ENCODE results near the gene LINGO3. TPM values are rescaled to one million over a fixed set of nuclear protein-coding genes. Genes with fewer than 3 reads are reported as not detected.

LINGO3 gene
- total RNA-seq, 1 donor from 2014 or later = not detected

DNA sequence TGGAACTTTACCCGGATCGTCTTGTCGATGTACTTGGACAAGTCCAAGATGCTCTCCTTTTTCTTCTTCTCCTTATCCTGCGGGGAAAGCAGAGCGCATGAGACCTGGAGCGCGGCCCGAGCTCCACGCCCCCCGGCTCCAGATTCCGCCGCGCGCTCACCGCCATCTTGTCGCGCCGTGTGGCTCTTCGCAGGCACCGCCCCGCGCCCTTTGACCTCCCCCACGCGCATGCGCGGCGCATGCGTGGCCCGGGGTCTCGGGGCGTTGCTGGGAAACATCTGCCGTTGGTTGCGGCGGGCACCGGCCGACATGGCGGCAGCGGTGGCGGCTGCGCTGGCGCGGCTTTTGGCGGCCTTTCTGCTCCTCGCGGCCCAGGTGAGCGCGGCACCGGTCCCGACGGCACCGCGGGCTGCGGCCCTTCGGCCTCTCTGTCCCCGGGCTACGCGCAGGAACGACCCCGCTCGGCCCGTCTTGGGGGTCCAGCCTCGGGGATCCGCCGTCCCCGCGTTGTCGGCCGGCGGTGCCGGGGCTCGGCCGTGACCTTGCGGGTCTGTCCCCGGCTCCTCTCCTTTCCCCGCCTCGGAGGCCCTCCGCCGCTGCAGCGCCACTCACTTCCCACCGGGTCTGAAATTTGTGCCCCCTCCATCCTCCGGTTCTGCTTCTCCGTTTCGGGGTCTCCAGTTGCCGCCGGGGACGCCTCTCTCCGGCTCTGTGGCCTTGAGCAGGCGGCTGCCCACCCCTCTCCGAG is 20.6 kb upstream of the LINGO3 start, which contains the start of the genes LSM7 and SPPL2B:
Gene LSM7, minus strand, starts transcription at position 186 of the 748 bp plus-strand sequence. Its CDS starts 20 bp downstream, at position 166.
Gene SPPL2B, plus strand, starts transcription at position 284 of the 748 bp plus-strand sequence. Its CDS starts 26 bp downstream, at position 310.
- peak; percentile 92 for DNase-seq (ENCODE audit: low spot score)

DNA sequence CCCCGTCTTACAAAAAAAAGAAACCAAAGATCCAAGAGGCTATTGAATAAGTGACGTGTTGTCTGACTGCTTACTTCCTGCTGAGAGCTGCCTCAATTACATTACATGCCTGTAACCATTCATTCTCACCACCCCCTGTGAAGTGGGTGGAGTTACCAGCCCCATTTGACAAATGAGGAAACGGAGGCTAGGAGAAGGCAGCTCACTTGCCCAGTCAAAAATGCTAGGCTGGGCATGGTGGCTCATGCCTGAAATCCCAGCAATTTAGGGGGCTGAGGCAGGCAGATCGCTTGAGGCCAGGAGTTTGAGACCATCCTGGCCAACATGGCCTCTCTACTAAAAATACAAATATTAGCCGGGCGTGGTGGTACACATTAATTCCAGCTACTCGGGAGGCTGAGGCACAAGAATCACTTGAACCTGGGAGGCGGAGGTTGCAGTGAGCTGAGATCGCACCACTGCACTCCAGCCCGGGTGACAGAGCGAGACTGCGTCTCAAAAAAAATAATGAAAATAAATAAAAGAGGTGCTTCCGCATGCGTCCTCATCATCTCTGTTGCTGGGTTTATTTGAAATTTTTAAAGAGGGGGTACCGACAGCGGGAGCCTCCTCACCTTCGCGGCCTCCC is 19.9 kb upstream of the LINGO3 start:
- no peak for DNase-seq (ENCODE audit: low spot score)

DNA sequence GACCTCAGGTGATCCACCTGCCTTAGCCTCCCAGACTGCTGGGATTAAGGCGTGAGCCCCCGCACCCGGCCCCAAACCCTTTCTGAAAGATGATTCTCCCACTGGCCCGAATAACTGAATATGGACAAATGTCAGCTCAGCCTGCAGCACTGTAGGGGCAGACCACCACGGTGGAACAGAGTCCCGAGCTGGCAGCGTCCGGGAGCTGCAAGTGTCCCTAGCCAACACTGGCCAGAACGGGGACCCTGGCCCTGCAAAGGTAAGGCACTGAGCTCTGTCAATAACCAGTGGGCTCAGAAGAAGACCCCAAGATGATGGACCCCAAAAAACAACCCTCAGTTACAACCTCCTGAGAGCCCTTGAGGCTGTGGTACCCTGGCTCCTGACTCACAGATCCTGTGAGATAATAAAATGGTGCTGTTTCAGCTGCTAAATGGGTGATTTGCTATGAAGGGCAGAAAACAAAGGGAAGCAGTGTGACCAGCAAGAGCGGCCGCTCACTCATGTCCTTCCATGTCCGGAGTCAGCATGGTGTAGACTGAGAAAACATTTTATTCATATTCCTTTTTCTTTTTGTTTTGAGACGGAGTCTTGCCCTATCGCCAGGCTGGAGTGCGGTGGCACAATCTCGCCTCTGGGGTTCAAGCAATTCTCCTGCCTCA is 18.9 kb upstream of the LINGO3 start:
- no peak for DNase-seq (ENCODE audit: low spot score)

DNA sequence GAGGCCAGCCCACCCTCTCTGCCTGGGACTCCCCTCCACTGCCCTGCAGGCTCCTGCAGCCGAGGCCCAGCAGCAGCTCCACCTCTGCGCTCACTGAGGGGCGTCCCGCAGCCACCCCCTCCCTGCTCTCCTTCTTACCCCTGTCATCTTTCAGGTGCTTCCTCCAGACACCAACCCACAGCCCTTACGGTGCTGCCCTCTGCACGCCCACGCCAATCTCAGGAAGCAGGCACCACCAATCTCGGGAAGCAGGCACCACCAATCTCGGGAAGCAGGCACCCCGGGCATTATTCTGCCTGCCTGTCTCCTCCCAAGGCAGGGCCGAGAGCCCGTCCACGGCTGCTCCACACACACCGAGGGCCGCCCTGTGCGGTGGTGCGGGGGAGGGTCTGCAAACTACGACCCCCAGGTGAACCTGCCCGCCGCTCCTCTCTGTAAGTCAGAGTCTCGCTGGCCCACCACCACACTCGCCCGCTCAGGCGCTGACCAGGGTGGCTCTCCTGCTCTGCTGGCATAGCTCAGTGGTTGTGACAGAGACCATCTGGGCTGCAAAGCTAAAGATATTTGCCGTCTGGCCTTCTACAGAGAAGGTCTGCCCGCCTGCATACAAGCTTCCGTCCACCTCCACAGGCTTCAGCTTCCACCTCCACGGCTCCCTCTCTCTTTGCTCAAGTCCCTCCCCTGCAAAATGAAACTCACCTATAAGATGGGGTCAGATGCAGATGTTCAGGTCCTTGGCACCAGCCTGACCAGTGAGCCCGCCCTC is 17.5 kb upstream of the LINGO3 start:
- no peak for DNase-seq (ENCODE audit: low spot score)

DNA sequence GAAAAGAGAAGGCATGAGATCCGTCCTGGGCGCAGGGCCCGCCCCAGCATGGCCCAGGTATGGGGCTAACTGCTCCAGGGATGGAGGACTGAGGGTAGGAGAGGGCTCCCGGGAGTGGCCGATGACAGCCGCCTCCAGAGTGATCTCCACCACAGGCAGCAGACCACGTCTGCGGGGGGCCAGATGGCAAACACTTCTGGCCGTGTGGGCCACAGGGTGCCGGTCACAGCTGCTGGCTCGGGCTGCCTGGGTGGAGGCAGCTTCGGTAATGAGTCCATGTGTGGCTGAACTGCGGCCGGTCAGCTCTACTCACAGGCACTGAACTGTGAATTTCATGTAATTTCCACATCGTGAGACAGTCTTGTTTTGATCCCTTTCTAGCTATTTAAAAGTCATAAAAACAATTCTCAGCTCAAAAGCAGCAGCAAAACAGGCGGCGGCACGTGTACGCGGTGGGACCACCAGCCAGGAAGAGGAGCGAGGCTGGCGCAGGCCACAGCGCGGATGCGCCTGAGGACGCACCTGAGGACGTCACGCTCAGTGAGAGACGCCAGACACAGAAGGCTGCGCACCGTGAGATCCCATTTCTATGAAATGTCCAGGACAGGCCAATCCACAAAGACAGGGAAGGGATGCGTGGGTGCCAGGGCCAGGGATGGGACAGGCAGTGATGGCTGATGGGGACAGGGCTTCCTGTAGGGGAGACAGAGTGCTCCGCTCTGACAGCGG is 16.4 kb upstream of the LINGO3 start:
- DNase-seq (ENCODE audit: low spot score) = no peak

DNA sequence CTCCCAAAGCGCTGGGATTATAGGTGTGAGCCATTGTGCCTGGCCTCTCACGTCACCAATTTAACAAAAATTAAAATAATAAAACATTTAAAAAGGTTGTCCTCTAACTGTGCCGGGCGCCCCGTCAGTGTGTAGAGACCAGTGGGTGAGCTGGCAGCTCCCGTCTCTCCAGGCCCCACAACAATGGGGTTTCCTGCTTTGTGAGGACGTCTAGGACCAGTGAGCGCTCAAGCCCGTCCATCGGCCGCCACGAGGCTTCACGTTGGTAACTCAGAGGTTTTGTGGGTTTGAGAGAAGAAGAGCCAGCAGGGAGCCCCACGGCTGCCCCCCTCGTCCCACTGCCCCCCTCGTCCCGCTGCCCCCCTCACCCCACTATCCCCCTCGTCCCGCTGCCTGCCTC is 15.8 kb upstream of the LINGO3 start:
- DNase-seq (ENCODE audit: low spot score) = no peak

DNA sequence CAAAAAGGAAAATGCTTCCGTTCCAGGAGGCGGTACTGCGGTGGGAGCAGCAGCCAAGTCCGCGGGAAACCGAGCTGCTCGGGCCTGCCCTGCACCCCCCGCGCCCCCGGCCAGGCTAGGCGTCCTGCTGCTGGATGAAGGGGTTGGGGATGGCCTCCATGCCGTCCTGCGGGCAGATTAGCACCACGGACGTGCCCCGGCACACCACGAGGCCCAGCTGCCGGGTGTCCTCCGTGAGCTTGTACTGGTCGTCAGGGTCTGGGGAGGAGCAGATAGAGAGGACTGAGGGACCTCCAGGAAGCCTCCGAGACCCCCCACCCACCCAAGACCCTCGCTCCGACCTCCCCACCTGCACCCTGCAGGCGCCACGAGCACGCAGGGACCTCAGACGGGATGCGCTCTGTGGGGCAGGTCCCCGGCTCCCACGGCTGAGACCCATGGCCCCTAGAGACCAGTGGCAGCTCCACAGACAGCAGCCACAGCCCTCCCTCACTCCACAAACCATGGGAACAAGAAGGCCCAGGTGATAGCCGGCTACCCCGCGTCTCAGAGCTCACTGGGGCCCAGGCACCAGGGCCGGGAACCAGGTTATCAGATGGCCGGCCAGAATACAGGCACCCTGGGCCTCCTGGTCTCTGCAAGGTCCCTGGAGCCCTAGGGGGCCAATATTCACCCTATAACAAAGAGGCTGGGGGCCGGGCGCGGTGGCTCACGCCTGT is 13.8 kb upstream of the LINGO3 start:
- DNase-seq (ENCODE audit: low spot score) = no peak

DNA sequence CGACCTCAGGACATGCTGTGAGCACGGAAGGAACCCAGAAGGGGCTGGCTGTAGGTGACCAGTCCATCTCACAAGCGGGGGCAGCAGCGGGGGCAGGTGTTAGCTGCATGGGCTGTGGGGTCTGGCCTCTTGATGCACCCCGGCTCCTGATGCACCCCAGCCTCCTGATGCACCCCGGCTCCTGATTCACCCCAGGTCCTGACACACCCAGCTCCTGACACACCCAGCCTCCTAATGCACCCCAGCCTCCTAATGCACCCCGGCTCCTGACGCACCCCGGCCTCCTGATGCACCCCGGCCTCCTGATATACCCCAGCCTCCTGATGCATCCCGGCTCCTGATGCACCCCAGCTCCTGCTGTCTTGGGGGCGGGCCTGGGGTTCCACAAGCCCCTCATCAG is 13.0 kb upstream of the LINGO3 start:
- no peak for DNase-seq (ENCODE audit: low spot score)

DNA sequence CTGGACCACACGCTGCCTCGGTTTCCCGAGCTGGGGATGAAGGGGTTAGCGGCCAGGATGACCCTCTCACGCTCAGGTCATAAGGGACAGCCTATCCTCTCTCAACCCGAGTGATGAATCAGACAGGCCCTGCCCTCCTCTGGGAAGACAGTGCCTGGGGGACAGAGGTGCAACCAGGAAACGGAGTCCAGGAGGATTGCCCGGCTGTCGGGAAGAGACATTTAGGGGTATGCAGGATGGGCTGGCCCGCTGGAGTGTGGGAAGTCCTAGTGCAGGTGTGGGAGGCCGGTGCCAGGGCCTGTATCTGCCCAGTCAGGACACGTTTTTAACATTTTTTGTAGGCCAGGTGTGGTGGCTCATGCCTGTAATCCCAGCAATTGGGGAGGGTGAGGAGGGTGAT is 12.1 kb upstream of the LINGO3 start:
- no peak for DNase-seq (ENCODE audit: low spot score)

DNA sequence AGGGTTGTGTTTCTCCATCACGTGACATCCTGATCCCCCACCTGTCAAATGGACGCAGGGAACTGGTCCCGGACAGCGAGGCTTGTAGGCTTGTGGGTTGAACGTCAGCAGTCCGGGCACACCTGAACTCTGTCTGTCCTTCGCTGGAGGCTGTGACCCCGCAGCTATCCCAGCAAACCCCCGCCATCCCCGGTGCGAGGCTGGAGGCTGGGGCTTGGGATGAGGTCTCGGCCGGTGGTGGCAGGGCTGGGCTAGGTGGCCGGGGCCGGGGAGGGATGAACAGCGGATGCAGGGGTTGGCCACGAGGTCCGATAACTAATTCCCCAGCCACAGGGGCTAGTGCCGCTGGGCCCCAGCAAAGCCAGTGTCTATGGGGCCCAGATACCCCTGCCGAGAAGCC is 11.6 kb upstream of the LINGO3 start:
- no peak for DNase-seq (ENCODE audit: low spot score)

DNA sequence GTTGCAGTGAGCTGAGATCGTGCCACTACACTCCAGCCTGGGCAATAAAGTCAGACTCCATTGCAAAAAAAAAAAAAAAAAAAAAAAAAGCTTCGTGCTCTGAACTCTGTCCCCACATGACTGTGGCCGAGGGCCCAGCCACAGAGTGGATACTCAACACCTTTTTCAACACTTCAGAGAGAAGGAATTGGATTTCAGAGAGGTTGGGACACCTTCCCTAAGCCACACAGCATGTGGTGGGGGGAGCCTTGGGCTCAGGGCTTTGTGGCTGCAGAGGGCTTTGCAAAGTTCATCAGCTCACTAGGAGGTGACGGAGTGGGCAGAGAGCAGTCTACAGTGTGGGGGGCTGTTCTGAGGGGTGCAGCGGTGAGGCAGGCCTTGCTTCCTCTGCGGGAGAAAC is 11.0 kb upstream of the LINGO3 start:
- DNase-seq (ENCODE audit: low spot score) = no peak

DNA sequence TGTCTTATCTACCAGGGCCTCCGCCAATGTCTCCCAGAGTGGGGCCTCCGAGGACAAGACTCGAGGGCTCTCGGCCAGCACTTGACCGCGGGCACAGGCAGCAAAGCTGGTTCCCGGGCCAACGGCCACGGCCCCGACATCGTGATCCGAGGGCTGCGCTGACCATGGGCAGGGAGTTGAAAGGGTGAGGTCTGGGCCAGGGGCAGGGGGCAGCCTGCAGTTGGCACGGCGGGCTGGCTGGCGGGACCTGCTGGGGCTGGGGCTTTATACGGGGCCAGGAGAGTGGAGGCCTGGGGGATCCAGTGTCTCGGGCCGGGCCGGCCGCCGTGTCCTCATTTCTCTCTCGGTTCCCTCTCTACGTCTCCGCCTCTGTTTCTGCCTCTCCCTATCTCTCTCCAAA is 9.8 kb upstream of the LINGO3 start:
- DNase-seq (ENCODE audit: low spot score) = no peak

DNA sequence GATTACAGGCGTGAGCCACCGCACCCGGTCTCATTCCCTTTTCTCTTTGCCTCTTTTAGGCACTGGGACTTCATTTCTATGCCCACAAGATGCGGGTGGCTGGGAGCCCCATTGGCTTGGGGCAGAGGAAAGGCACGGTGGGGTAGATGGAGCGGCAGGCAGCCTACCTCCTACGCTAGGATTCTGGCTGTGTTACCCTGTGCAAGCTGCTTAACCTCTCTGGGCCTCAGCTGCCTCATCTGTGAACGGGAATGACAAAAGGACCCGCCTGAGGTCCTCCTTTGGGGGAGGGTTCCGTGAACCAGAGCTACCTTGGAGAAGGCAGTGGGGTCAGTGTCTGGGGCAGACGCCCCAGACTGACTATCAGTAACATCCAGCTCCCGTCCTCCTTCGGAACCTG is 9.3 kb upstream of the LINGO3 start:
- no peak for DNase-seq (ENCODE audit: low spot score)

DNA sequence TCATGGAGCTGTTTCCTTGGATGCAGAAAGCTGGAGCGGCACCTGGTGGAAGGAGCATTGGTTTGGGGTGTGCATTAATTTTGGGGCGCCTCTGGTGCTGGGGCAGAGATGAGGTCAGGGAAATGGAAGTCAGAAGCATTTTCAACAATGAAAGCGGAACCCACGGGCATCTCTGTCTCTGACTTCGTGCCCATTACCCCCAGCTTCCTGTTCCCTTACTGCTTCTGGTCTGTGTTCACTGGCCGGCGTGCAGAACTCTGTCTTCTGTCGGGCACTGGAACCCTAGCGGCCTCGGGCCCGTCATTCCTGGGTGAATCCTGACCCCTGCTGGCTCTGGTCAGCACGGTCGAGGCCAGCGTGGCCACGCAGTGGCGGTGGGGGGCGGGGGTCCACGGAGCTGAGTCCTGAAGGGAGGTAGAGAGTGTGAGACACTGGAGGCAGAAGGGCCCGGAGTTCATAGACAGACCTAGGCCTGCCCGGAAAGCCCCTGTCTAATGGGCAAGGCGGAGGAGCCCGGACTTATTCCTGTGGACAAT is 7.9 kb upstream of the LINGO3 start:
- no peak for DNase-seq (ENCODE audit: low spot score)

DNA sequence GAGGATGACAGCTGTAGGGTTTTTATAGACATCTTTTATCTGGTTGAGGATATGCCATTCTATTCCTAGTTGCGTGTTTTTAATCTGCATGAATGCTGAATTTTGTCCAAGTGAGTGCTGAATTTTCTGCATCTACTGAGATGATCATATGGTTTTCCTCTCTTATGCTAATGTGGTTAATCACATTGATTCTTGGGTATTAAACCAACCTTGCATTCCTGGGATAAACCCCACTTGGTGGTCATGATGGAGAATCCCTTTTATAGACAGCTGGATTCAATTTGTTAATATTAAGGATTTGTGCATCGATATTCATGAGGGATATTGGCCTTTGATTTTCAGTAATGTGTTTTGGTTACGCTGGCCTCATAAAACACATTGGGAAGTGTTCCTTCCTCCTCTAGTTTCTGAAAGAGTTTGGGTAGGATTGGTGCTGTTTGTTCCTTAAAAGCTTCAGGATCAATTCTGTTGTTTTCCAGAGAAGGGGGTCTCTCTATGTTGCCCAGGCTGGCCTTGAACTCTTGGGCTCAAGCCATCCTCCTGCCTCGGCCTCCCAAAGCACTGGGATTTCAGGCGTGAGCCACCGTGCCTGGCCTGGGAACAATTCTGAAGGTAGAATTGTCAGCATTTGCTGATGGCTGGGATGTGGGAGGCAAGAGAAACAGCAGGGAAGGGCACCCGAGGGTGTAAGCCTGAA is 7.3 kb upstream of the LINGO3 start:
- DNase-seq (ENCODE audit: low spot score) = no peak

DNA sequence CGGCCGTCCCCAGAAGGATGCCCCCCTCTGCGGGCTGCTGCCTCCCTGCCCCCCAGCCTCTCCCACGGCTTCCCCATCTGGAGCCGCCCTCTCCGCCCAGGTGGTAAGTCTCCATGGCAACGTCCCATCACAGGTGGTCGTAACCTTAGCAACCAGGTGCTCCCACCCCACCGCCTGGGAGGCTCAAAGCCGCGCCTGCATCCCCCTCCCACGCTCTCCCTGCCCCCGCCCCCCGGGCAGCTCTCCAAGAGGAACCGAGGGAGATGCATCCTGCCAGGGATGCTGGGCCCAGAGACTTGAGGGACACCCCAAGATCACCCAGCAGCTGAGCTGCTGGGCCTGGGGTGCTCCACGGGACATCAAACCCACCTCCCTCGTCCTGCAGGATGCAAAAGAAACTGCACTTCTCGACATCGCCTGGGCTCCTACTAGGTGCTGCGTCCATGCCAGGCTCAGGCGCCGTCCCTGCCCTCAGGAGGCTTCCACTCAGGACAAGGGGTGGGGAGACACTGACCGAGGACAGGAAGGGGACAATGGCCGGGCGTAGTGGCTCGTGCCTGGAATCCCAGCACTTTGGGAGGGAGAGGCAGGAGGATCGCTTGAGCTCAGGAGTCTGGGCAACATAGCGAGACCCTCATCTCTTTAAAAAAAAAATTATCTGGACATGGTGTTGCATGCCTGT is 5.0 kb upstream of the LINGO3 start:
- DNase-seq (ENCODE audit: low spot score) = no peak

DNA sequence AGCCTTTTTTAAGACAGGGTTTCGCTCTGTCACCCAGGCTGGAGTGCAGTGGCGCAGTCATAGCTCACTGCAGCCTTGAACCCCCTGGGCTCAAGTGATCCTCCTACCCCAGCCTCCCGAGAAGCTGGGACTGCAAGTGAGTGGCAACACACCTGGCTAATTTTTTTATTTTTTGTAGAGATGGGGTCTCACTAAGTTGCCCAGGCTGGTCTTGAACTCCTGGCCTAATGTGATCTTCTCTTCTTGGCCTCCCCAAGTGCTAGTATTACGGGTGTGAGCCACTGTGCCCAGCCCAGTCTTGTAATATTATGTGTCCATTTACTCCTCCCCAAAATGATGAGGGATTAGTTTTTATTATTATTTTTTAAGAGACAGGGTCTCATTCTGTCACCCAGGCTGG is 3.1 kb upstream of the LINGO3 start:
- DNase-seq (ENCODE audit: low spot score) = no peak

DNA sequence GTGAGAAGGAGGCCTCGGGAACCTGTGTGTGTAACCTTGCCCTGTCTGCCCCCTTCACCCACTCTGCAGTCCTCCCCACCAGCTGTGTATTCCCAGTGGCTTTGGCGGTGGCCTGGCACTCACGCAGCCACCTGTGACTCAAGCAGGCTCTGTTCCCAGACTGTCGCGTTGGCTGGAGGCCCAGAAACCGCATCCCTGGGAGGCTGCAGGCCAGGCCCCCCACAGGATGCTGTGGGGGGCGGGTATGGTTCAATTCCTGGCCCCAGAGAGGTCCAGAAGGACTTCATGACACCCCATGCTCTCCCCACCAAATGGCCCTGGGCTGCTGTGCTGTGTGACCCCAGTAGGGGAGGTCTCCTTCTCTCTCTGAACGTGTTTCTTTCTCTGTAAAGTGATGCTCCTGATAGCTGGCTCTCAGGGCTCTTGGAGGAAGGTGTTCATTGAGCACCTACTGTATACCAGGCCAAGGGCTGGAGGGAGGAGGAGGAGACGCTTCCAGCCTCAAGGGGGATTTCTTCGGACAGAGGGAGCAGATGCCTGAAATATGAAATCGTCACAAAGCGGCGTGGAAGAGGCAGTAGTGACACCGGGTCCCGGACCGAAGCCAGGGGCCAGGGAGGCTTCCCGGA is 1.9 kb upstream of the LINGO3 start:
- DNase-seq (ENCODE audit: low spot score) = no peak

DNA sequence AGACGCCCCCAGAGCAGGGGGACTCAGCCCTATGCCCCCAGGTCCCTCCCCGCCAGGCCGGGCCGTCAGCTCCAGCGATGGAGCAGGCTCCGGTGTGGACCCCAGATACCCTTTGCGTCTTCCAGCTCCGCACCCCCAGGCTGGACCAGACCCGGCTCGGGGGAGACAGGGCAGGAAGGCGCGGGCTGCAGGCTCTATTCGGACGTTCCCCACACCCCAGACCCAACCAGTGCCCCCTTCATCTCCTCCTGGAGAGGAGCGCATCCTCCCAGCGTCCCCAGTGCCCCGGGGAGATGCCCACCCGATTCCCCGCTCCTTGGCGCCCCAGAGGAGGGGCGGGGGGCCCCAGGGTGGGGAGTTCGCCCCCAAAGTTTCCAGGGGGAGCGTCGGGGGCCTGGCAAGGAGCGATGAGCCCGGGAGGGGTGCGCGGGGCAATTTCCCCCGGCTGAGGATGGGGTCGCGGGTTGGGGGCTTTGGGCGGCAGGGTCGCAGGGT is 389 bp downstream of the LINGO3 start:
- no peak for DNase-seq (ENCODE audit: low spot score)
